Right renal cortex interstitium (tissue), 3 donors: ENCODE measurements around the gene RMND1. TPM values are rescaled to one million over a fixed set of nuclear protein-coding genes. Genes with fewer than 3 reads are reported as not detected.
"Not testable (repeated sequence)": the region's sequence is repeated elsewhere in the genome, so short reads cannot be mapped to it uniquely, and the experiment has no call there.

Experiments
- DNase-seq, 3 donors: peaks; one replicate each; pipeline ENCODE4 v3.0.0-alpha.2; 2013; ENCODE audit warnings: low read depth in 3 of 3, low spot score in 2 of 3
- polyA plus RNA-seq, 3 donors: library from polyadenylated mRNA; unstranded; fragments of 120-200 nt; gene quantifications; one replicate each; pipeline ENCODE4 v1.2.1, GENCODE V29; 2013; ENCODE audit not compliant: insufficient read length in 3 of 3

RMND1 gene
- polyA plus RNA-seq, 3 donors: 45.4 to 62.1 (median 46.2) TPM

DNA sequence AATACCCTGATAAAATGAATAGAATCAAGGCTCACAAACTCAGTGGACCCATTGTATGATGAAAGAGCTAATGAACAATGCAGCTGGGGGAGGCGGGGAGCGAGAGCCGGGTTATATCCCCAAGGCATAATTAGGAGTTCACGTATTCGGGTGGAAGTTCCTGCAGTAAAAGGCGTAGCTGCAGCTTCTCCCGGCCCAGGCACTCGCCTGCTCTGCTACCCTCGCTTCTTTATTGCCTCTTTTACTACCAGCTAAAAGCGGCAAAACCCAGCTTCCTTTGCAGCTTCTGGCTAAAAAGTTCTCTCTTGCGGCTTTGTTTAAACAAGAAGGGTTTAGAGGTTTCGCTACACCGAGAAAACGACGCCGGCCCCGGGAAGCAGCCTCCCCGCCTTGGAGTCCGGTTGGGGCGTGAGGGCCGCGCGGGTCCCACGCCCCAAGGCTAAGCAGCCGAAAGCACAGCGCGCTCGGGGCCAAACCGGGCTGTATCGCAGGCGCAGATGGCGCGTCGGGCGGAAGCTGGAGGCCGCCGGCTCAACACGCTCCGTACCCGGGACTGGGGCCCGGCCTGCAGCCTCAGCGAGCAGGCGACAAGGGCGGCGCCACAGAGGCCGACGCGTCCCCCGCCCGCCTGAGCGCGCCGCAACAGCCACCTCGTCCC is 62.2 kb downstream of the RMND1 start:
- peak; percentile 53 to 61 (median 54) for DNase-seq

DNA sequence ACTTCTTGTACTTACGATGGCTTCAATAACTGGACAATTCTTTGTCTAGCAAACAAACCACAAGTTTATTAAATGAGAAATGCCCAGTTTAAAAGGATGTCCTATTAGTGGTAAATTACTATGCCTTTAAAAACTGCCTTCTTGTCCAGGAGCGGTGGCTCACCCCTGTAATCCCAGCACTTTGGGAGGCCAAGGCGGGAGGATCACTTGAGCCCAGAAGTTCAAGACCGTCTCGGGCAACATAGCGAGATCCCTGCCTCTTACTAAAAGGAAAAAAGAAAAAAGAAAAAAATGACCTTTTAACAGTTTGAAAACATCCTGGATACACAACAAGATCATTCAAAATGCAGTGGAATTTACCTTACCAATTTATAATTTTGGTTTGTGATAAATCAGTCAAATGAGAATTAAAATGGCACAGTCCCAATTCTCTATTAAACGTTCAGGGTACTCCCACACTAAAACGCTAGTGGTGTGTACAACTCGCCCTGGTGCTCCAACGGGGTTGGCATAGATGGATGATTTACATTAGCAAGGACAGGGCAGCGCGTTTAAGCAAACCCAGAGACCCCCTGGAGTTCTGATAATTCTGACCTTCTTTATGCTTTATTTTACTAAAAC is 62.8 kb downstream of the RMND1 start:
- DNase-seq: no peak

DNA sequence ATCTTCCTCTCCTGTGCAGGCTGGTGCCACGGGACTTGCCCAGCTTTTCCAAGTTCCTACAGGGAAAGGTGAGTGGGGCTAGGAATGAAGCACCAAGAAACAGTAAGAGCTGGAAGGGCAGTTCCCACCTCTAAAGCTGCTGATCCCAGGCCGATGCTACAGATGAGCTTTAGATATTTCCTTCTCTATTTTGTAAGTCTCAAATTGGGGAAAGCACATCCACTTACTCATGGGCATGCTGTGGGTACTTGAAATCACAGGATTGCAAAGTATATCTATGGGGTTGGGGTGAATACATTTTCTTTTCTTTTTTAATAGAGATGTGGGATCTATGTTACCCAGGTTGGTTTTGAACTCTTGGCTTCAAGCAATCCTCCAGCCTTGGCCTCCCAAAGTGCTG is 63.7 kb downstream of the RMND1 start:
- no peak for DNase-seq

DNA sequence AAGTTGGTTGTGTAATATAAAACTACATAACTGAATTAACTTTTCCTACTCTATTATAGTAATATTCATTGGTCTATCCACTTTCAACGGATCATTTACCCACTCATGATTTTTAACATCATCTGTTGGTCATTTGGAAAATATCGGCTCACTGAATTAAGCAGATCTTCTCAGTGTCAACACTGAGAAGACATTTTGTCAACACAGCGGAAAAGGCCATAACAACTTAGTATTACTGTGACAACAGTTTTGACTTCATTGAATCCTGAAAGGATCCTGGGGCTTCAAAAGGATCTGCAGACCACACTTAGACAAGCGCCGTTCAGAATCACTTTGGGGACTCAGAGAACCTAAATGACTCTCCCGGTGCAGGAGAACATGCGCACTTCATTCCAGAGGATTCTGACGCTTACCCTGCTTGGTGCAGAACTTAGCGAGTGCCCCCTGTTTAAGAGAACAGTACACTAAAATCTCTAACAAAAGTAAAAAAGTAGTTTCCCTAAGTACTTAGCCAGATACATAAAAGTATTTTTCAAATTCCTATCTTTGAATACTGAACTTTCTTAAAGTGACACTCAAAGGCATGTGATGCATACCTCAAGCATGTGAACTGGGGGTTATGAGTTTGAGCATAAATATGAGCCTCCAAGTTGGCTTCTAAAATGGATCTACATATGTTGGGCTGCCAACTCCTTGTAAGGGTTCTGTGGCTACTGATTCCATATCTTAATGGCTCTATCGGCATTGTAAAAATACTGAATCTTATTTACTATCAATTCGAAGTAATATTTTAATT is 64.6 kb downstream of the RMND1 start:
- DNase-seq: no peak

DNA sequence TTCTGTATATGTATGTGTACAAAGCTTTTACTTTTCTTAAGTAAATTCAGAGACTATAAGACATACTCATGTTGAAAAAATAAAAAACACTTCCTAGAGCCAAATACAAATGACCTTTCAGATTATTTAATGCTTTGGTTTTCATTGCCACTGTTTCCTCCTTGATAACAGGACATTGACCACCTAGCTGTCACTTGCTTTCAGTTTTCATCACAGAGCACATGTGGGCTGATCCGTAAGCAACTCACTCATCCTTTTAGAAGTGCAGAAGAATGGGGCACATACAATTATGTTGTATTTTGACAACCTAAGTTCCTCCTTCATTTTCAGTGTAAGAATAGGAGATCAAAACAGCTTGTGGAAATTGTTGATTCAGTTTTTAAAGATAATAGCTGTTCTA is 66.7 kb downstream of the RMND1 start:
- no peak for DNase-seq

DNA sequence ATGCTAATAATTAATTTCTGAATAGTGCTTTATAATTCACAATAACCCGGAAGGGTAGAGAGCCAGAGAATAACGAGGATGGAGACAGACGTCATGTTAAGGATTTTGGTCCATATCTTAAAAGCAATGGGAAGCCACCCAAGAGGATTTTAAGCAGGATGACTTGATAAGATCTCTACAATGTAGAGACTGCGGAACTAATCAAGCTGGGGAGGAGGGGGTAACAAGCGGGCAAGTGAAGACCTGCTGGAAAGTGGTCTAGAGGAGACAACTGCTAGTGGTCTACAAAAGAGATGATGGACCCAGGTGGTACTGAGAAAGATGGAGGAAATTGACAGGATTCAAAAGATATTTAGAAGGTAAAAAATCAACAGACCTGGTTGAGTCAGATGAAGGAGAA is 67.8 kb downstream of the RMND1 start:
- DNase-seq: no peak

DNA sequence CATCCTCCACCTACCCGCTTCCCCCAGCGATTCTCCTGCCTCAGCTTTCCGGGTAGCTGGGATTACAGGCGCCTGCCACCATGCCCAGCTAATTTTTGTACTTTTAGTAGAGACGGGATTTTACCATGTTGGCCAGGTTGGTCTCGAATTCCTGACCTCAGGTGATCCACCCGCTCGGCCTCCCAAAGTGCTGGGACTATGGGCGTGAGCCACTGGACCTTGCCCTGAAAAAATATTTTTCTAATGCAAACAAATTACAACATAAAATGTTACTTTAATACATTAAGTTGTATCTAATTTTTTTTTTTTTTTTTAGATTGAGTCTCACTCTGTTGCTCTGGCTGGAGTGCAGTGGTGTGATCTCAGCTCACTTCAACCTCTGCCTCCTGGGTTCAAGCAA is 69.3 kb downstream of the RMND1 start:
- DNase-seq: not testable (repeated sequence)

DNA sequence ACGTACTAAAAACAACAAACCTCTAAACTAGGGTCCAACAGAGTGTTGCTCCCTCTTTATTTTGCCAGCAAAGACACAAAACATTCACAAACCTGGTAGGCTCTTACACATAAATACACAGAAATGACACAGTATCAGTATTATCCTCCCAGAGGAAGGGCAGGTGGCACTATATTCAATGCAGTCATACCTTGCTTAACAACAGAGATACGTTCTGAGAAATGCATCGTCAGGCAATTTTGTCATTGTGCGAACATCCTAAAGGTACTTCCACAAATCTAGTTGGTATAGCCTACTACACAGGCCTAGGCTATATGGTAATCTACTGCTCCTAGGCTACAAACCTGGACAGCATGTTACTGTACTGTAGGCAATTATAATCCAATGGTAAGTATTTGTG is 70.2 kb downstream of the RMND1 start:
- DNase-seq: no peak

DNA sequence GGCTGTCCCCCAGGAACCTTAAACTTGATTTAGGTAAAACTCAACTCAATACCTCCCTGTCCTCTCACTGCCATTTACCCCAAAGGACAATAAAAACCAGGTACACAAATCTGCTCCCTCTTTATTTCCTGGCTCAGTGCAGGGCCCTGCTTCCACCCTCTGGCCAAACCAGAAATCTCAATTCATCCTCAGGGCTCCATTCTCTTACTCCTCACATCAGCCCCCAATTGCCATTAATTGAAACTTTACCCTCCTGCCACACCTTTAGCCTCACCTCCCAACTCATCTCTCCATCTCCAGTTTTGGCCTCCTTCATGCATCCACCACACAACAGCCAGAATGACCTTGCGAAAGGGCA is 71.1 kb downstream of the RMND1 start:
- no peak for DNase-seq

DNA sequence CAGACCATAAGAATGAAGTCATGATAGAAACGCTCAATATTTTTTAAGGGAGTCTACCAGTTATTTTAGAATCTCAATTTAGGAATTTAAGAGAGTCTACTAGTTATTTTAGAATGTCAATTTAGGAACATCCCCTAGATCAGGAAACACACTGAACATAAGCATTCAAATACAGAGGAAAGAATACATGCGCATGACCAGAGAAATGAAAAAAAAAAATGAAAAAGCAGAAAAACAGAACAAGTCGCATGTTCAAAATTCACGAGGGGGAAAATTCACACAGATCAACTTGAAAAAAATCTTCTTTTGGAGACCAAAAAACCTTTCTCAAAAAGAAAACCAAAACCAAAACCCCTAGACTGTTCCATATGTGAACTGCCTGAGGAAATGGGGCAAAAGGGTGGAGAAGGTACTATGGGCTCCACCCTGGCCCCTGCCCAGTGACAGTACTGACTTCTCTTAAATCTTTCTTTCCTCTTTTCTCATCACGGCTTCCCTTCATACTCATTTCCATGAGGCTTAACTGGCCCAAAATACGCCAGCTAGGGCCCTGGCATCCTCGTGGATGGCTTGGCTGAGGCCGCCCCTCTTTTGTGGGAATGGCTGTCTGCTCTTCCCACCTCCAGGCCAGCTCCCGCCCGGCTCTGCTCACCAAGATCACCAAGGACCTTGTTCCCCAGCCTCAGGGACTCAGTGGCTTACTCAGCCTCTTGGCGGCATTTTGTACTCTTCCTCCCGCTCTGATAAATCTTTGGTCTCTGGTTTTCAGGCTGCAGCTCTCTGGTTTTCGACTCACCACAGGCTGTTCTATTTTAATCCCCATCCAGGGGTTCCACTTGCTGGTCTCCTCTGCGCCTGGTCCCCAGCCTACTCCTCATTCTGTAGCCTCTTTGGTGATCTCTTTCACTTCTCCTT is 71.7 kb downstream of the RMND1 start:
- no peak for DNase-seq

DNA sequence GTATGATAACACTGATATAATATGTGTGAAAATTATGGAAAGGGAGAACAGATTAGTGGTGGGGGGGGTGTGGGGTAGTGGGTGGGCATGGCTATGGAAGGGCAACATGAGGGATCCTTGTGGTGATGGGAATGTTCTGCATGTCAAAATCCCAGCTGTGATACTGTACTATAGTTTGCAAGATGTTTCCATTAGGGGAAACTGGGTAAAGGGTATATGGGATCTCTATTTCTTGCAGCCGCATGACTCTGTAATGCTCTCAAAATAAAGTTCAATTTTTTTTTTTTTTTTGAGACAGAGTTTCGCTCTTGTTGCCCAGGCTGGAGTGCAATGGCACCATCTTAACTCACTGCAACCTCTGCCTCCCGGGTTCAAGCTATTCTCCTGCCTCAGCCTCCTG is 74.8 kb downstream of the RMND1 start:
- no peak for DNase-seq

DNA sequence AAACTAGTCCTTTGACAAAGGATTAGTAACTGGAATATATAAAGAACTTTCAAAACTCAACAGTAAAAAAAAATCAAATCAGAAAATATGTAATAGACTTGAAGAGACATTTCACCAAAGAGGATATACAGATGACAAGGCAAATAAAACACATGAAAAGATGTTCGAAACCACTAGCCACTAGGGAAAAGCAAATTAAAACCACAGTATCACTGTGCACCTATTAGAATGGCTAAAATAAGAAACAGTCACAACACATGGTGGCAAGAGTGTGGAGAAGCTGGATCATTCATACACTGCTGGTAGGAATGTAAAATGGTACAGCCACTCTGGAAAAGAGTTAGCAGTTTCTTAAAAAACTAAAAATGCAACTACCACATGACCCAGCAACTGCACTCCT is 75.5 kb downstream of the RMND1 start:
- DNase-seq: no peak

DNA sequence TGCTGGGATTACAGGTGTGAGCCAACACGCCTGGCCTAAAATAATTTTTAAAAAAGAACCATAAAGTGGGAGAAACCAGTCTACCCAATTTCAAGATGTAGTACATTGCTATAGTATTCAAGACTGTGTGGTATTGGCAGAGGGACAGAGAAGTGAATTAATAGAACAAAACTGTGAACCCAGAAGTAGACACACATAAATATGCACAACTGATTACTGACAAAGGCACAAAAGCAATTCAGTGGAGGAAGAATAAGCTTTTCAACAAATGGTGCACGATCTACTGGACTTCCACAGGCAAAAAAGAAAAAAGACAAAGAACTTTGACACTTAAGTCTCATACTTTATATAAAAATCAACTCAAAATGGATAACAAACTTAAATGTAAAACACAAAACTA is 76.1 kb downstream of the RMND1 start:
- DNase-seq: no peak

DNA sequence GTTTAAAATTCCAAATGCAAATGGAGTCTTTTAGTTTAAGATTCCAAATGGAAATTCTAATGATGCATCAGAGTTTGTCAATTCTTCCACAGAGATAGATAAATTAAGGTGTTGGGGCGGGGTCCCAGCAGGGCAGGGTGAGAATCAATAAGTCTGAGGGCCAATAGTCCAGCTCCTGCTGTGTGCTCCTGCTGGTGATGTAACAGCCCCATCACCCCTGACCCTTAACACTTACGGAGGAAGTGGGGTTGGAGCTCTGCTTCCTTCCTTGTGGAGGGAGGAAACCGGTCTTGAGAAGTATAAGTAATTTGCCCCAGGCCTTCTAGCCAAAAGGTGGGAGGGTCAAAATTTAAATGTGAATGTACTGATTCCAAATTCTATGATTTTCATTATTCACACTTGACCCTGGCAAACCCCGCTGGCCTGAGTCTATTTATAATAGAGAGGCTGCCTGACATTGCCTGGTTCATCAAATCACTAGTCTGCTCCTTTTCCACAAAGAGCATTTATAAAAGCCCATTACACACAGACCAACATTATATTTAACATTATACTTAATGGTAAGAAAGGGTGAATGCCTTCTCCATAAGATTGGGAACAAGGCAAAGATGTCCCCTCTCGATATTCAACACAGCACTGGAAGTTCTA is 77.8 kb downstream of the RMND1 start:
- DNase-seq: no peak

DNA sequence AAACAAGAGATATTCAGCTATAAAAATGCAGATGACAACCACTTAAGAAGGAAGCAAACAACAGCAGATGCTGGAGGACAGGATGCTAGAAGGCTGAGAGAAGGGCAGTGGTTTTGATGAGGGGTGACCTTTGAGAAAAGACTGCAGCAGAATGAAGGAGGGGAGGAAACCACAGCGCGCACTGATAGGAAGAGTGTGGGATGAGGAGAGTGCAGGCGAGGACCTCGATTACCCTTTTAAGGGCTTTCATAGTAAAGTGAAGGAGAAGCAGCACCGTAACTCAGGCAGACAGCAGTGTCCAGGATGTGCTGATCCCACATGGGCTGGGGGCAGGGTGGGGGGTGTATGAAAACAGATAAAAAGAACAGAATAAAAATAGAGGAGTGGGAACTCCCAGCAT is 79.8 kb downstream of the RMND1 start:
- no peak for DNase-seq

DNA sequence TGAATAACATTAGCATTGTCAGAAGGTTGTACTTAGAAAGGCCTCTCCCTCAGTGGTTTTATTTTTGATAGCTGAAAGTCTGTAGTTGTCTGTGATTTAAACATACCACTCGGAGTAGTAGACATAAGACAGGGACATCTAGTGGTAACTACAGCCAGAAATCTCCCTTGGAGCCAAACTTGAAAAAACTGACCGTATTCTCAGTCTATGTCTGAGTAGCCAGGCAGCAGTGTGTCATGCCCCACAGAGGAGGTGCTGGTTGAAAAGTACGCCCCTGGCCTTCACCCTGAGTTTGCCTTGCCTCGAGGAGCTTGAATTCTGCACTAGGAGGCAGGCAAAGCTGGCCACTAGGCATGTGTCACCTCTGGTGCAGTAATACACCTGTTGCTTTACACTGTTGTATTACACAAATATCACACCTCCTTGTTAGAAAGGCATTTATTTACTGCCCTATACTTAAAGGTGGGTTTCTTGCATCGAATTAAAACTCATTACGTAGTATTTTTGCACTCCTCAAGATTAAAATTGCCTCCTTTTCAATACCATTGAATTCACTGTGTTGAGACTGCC is 81.3 kb downstream of the RMND1 start:
- no peak for DNase-seq

DNA sequence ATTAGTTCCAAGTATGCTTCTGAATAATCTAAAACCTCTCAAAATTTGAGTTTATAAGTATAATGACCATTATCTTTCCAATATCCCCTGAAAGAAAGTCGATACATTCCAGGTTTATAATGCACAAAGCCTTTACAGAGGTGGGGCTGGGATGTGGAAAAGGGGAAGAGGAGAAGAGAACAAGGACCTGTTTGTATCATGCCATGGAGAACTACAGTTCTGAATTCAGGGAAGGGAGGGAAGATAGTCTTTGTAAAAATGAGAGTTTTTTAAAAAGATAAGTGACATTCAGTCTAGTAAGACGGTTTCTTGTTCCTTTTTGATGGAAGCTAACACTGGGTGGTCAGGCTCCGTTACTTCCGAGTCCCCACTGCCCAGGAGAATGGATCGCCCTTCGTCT is 86.7 kb downstream of the RMND1 start:
- DNase-seq: no peak

DNA sequence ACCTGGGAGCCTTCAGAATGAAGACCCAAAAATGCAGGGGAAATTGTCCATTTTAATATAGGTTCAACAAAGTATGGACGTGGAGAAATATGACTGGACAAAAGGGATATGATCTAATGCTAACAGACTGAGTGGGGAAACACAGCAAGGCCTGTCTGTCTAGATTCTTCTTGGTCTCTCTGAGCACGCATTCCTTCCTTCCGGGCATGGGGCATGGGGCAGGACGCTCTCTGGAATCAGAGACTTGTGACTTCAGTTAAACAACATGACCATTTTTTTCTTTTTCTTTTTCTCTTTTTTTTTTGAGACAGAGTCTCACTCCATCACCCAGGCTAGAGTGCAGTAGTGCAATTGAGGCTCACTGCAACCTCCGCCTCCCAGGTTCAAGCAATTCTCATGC is 92.4 kb downstream of the RMND1 start:
- no peak for DNase-seq

DNA sequence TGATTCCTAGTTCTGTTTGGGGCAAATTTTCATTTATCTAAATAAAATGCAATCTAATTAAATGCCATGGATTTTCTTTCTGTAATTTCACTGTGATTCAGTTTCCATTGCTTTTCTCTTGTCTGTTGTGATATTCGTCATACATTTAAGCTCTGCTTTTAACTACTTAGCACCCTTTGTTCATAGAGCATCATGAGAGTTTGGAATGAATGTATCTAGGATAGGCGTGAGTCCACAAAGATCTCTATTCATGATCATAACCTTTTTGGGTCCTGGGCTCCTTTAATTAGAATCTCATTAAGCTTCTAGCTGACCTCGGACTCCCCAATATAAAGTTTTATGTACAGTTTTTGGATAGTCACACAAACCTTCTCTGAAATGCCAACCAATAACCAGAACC is 93.5 kb downstream of the RMND1 start:
- no peak for DNase-seq

DNA sequence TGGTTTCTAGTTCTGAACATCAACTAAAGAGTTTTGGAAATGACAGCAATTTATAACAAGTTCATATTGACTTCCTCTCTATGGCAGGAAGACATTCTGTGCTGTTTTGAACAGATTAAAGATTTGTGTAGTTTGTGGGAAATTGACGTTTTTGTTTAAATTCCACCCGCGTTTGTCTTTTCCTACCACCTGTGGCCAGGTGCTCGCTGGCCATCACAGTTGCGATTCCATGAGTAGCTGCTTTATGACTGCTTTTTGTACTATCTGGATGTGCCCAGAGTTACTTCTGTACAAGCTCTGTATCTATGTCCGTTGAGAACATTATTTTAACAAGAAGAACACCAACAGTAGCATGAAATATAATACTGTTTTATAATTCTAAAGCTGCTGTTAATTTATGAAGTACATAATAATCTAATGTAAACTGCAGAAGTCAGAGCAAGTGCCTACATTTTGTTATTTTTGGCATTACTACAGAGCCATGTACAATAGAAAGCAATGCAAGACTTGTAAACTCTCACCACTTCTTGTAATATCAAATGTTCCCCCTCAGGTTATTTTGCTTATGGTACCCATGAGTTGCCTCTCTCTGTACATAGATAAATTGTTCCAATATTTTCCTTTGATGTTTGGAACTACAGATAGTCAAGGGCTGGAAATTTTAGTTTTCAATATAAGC is 94.0 kb downstream of the RMND1 start:
- no peak for DNase-seq
